Heart left ventricle (tissue), 13 donors: ENCODE data around the gene GTF3C5.

Source experiments
- CTCF ChIP-seq, 12 donors: fragments of 200-600 bp; sonication (generic) in 4 of 12; IDR thresholded peaks; one replicate each; pipeline versions ENCODE4 v1.5.0 to v1.8.0; 2018 to 2022; ENCODE audit warnings: antibody characterized with exemption in 12 of 12, mild to moderate bottlenecking in 5 of 12
- POLR2A ChIP-seq, 2 donors: fragments of 450-650 bp; IDR thresholded peaks; one replicate each; pipeline ENCODE4 v1.6.1; 2017; ENCODE audit warnings: antibody characterized with exemption in 2 of 2, mild to moderate bottlenecking in 2 of 2, moderate library complexity in 2 of 2
- donor health status: ischemic (EF 13 %, LVEDD 7.1; RV severe dilation, severe dysfunction).
- donor health status: DM: no; HTN: yes; CAD: no.
- donor health status: DM: no; HTN: no; CAD: no.
- donor health status: ischemic (EF 25% LVEDD 6.9; RV normal size, moderate dysfunction).
- donor health status: ischemic (EF 25% LVEDD 5.7; RV mildly dilated, moderate dysfunction).
- donor health status: ischemic (EF 35%, LVEDD 5.7; RV mildly dilated, moderate dysfunction).
- donor health status: nonischemic (EF 11% LVEDD 7.7; RV severe dilation, severe dysfunction).
- donor health status: DM: yes; HTN: yes; CAD: no.
- donor health status: PGD.
- donor health status: ischemic (EF 29% LVEDD 5.4; RV normal size, mild dysfunction).
- donor health status: nonischemic (EF 23%, LVEDD 6.1; RV moderate dilation, normal function).

- TF ChIP-seq CTCF (IDR thresholded peaks at IDR 0.05) (no peak), POLR2A (IDR thresholded peaks at IDR 0.05) (no peak)
These were observed 46.4 kb upstream of the GTF3C5 start for GRCh38 chr9:132984202-132985070.
